HG02571 (cell line): ENCODE measurements around the gene OMP.
A peak's percentile ranks its signal among the peaks of the same experiment; 100 is the strongest.
"Not testable (repeated sequence)": the region's sequence is repeated elsewhere in the genome, so short reads cannot be mapped to it uniquely, and the experiment has no call there.

Source experiments
- ATAC-seq: cut with Tn5 transposase; IDR thresholded peaks from one replicate; pipeline ENCODE4 v1.9.1; 2021; ENCODE audit warnings: mild to moderate bottlenecking, moderate library complexity; ENCODE audit not compliant: unreplicated experiment

Gene OMP, protein sequence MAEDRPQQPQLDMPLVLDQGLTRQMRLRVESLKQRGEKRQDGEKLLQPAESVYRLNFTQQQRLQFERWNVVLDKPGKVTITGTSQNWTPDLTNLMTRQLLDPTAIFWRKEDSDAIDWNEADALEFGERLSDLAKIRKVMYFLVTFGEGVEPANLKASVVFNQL

DNA sequence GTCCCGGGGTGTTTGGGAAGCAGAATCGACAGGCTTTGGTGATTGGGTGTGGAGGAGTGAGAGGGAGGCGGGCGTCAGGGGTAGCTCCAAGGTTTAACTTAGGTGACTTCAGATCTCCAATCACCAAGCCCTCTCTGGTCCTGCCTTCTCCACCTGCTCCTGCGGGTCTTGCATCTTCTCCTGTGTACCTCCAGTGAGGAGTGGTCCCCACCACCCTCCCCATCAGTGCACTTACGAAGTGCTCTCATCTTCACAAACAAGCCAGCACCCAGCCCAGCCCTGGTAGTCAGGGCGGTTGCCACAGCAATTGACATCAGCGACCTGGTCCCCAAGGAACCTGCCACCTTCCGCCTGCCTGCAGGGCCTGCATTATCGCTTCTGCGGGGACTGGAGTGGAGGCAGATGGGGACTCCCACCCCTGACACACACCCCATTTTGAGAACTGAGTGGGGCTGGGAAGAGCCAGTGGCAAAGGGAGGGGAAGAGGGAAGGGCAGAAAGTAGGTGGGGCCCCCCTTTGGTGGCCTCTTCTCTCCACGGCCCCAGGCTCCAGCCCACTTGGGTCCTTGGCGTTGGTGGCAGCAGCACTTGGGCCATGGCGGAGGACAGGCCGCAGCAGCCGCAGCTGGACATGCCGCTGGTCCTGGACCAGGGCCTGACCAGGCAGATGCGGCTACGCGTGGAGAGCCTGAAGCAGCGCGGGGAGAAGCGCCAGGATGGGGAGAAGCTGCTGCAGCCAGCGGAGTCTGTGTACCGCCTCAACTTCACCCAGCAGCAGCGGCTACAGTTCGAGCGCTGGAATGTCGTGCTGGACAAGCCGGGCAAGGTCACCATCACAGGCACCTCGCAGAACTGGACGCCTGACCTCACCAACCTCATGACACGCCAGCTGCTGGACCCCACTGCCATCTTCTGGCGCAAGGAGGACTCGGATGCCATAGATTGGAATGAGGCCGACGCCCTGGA lies at the start of gene OMP:
TSS of gene OMP (plus strand) at position 595 of the 965 bp plus-strand sequence. CDS start at position 595, 0 bp downstream.
- no peak for ATAC-seq

DNA sequence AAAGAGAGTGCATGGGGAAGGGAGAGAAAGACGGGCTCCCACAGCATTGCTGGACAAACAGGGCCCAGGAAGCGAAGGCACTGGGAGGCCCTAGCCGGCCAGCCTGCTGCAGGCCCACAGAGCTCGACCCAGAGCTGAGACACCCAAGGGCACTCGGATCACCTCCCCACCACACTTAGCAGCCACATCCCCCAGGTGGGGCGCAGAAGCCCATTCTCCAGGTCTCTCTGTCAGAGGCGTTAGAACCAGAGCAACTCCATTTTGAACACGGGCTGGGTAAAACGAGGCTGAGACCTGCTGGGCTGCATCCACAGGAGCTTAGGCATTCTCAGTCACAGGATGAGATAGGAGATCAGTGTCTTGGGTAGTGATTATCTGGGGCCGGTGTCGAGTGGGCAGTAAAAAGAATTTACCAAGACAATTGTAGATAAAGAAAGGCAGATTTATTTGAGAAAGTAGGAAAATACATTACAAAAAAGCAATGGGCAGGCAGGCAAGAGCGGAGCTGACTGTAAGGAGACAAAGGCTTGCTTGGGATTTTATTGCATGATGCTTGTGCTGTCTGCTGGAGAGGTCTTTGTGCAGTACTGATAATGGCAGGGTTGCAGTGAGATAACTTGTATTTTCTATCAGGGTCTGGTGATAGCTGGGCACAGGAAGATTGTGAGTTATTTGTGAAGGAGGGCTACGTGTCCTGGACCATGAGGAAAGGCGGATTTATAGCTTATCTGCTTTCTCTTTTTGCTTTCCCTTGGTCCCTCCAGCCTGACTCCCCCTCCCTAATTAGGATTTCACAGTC lies 49.2 kb upstream of the OMP start:
- ATAC-seq, result no peak

GRCh38 chr11:77054084-77054483 lies 48.6 kb upstream of the OMP start:
- no peak for ATAC-seq

DNA sequence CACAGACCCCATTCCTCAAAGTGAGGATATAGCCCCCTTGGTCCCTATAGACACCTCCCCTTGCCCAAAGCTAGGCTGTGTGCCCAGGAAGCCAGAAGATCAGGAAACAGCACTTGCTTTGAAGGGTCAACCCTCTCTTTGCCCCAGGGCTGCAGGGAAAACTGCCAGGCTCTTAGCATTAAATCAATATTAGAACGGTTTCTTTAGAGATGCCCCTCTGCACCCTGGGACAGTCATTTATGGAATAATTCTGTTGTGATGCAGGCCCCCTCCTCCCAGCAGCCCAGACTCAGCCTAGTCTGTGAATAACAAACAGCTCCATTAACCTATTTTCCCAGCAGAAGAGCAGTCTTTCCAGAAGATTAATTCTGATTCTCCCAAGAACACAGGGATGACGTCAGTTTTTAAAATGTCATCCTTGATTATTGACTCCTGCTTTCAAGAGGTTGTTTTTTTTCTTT lies 47.5 kb upstream of the OMP start:
- ATAC-seq, result no peak

GRCh38 chr11:77055913-77056312 lies 46.7 kb upstream of the OMP start:
- ATAC-seq, result no peak

GRCh38 chr11:77056814-77057402 lies 45.7 kb upstream of the OMP start:
- ATAC-seq, result no peak

DNA sequence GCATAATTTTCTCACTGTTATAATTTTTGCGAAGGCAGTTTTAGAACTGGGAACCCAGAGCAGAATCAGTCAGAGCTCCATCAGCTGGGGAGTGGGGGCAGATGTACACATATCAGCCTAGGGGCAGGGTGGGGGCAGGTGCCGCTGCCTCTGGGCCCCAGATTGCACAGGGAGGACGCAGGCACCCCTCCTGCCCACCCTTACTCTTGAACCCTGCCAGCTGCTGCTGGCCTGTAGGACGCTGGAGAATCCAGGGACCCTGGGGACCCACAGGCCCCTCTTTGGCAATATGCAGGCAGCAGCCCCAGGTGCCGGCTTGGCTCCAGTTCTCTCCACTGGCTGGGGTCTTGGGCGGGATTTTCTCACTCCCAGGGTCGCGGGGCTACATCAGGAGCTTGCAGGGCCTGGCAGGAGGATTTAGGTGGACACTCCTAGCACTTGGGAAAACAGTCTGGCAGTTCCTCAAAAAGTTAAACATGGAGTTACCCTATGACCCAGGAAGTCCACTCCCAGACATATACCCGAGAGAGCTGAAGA lies 44.6 kb upstream of the OMP start:
- no peak for ATAC-seq

DNA sequence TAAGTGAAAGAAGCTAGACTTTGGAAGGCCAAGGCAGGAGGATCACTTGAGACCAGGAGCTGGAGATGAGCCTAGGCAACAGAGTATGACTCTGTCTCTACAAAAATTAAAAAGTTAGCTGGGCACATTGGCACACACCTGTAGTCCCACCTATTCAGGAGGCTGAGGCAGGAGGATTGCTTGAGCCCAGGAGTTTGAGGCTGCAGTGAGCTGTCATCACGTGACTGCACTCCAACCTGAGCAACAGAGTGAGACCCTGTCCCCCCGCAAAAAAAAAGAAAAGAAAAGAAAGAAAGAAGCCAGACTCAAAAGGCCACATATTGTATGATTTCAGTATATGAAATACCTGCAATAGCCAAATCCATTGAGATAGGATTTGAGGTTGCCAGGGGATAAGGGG lies 43.7 kb upstream of the OMP start:
- ATAC-seq, result no peak

- ATAC-seq, result no peak
Measured at GRCh38 chr11:77059806-77060205, 42.8 kb upstream of the OMP start.

- ATAC-seq, result no peak
Measured at GRCh38 chr11:77060234-77060633, 42.4 kb upstream of the OMP start.

DNA sequence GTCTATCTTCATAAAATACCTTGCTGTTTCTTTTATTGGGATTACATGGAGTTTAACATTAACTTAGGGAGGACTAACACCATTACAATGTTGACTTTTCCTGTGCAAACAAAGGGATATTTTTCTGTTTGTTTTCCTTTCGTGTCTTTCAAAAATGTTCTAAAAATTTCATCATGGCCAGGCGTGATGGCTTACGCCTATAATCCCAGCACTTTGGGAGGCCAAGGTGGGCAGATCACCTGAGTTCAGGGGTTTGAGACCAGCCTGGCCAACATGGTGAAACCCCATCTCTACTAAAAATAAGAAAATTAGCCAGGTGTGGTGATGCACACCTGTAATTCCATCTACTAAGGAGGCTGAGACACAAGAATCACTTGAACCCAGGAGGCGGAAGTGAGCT lies 41.4 kb upstream of the OMP start:
- not testable (repeated sequence) for ATAC-seq

DNA sequence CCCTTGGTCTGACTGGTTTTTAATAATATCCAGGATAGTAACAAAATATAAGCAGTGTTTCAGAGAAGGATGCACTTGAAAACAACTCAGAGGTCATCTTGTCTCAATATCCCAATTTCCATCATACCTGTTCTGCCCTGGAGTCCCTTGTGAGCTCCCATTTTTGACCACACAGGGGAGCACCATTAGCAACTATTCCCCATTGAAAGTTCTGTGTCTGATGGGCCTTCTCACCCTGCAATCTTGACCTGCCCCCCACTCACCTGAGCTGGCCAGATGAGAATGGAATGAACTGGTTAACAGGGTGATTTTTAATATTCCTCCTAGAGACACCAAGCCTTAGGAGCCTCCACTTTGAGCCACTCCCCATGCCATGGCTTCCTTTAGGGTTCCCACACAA lies 39.7 kb upstream of the OMP start:
- no peak for ATAC-seq

- ATAC-seq, result no peak
Measured at GRCh38 chr11:77063407-77063806, 39.2 kb upstream of the OMP start.

DNA sequence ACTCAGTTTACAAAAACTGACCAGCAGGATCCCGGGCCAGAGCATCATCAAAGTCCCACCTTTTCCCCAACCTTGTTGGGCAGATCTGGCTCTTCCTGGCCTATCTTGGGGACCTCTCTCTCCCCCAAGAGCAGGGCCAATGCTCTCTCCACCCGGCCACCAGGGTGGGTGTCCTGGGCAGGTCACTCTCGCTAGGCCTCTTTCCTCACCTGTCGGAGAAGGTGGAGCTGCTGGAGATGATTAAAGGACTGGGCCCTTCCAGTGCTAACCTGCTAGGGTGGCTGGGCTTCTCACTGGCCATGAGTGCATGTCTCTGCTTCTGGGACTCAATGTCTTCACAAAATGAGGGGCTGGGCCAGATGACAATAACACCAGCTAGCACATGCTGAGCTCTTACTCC lies 38.8 kb upstream of the OMP start:
- no peak for ATAC-seq

GRCh38 chr11:77064648-77065217 lies 37.9 kb upstream of the OMP start:
- no peak for ATAC-seq

DNA sequence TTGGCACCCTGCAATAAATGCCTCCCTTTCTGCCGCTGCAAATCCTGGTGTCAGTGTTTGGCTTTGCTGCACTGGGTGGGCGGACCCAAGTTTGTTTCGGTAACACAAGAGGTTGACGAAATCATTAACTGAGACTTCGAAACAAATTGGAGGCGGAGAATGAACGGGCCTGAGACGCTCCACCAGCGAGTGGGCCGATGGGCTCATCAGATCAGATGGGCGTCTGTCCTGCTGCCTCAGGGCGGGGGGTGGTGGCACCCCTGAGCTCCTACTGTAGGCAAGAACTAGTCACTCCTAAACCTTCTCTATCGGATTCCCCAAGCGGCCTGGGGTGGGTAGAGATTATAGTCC lies 36.8 kb upstream of the OMP start:
- ATAC-seq, result no peak

GRCh38 chr11:77066229-77067042 lies 36.2 kb upstream of the OMP start, which contains the start of gene CAPN5:
Gene CAPN5, plus strand, starts transcription at chr11:77066971. Its CDS starts 17,916 bp downstream, at chr11:77084887.
- ATAC-seq, result peak; percentile 89

DNA sequence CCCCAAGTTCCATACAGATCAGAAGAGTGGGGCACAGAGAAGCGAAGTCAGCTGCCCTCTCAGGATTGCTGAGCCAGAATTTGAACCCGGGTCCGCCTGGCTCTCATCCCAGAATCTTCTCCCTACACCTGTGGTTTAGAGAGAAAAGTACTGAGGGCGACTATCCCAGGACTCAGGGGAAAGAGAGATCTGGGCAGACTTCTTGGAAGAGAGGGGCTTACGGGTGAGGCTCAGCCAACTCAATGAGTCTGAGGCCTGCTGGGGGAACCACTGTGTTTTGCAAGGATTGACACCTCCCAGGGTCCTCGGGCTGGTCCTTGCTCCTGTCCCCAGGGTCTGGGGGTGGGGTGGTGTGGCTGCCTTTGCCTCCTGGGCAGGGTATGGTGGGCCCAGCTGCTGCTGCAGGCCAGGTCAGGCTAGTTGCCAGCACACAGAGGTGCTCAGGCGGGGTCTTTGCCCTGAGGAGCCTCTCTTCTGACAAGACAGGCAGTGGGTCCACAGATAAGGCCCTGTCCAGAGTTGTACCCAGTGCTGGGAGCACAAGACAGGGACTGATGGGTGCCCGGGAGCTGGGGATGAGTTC lies 34.7 kb upstream of the OMP start:
- ATAC-seq, result no peak
